K562 (cell line): Measurements from ENCODE around the gene C2CD2. TPM values are rescaled to one million over a fixed set of nuclear protein-coding genes. Genes with fewer than 3 reads are reported as not detected.

ENCODE experiments used
- ATAC-seq: fragments of 200-7000 bp; cut with Tn5 transposase; 3 replicates; pipeline ENCODE4 v1.9.1; 2020; ENCODE audit warnings: moderate library complexity
- BruUV-seq: library from RNA; stranded (reverse); fragments of 400-500 nt; replicated peaks from 2 replicates; lab custom pipeline; 2021; lab: Mats Ljungman, UMichigan
- CTCF ChIA-PET: fragments of 300-600 bp; formaldehyde crosslinking; extraction: SDS; loops from one replicate; lab custom pipeline; 2021; ENCODE audit warnings: low intra/inter-chr PET ratio; lab: Yijun Ruan, JAX
- POLR2A ChIA-PET: fragments of 300-600, 350-650 bp; sonication (Branson Sonifier 250); formaldehyde crosslinking; extraction: SDS; loops from one replicate; lab custom pipeline; 2021; ENCODE audit warnings: antibody characterized with exemption, inconsistent platforms; lab: Yijun Ruan, JAX
- DNase-seq, 4 experiments: peaks; one replicate each; pipeline versions ENCODE4 v3.0.0 to v3.0.0-alpha.2; 2011 to 2018; ENCODE audit warnings: low spot score in 3 of 4, mixed read lengths in 3 of 4; ENCODE audit errors: extremely low read depth in 1 of 4
- FAIRE-seq: peaks from 2 replicates; lab custom pipeline; 2011; peaks lifted over from hg19 to GRCh38; lab: Jason Lieb, UNC
- H2AFZ ChIP-seq: 2 replicates; pipeline ENCODE4 v1.6.0; 2011; ENCODE audit warnings: low read depth, low read length, control low read depth, inconsistent platforms
- H3K27ac ChIP-seq: fragments of 200-600 bp; 3 replicates; pipeline ENCODE4 v1.8.0; 2011; ENCODE audit warnings: low read depth, mild to moderate bottlenecking, control low read depth, inconsistent platforms, low read length, moderate library complexity, mixed read lengths; ENCODE audit errors: extremely low read depth
- H3K27me3 ChIP-seq, 2 experiments: fragments of 300-600 bp in 1 of 2; 2 replicates in 1 of 2; 3 replicates in 1 of 2; pipeline versions ENCODE4 v1.6.0 to v1.8.0; 2011; ENCODE audit warnings: inconsistent platforms in 2 of 2, low read length in 2 of 2, mild to moderate bottlenecking in 1 of 2, mixed read lengths in 1 of 2, moderate library complexity in 1 of 2; ENCODE audit not compliant: control insufficient read depth in 2 of 2, insufficient read depth in 2 of 2
- H3K36me3 ChIP-seq: fragments of 300-600 bp; 3 replicates; pipeline ENCODE4 v1.8.0; 2011; ENCODE audit warnings: mild to moderate bottlenecking, low read length, inconsistent platforms; ENCODE audit not compliant: control insufficient read depth, insufficient read depth
- H3K4me1 ChIP-seq, 2 experiments: fragments of 200-600 bp in 1 of 2; replicated peaks in 1 of 2; 2 replicates in 1 of 2; 3 replicates in 1 of 2; pipeline versions ENCODE4 v1.5.1 to v1.8.0; 2011; ENCODE audit warnings: inconsistent platforms in 2 of 2, low read length in 2 of 2, mild to moderate bottlenecking in 1 of 2, mixed read lengths in 1 of 2, moderate library complexity in 1 of 2; ENCODE audit not compliant: control insufficient read depth in 2 of 2, insufficient read depth in 2 of 2
- H3K4me2 ChIP-seq: 2 replicates; pipeline ENCODE4 v1.6.1; 2011; ENCODE audit warnings: low read length, control low read depth, inconsistent platforms, mixed read lengths; ENCODE audit not compliant: insufficient read depth
- H3K4me3 ChIP-seq: fragments of 200-600 bp; sonication (generic), shearing (Covaris generic); 2 replicates; pipeline ENCODE4 v1.5.1; 2016; ENCODE audit warnings: control low read depth, inconsistent platforms
- H3K79me2 ChIP-seq: fragments of 200-600 bp; 3 replicates; pipeline ENCODE4 v1.8.0; 2011; ENCODE audit warnings: low read length, inconsistent platforms; ENCODE audit not compliant: control insufficient read depth, insufficient read depth
- H3K9ac ChIP-seq, 2 experiments: 2 replicates each; pipeline versions ENCODE4 v1.6.0 to v1.6.1; 2011; ENCODE audit warnings: low read depth in 2 of 2, low read length in 2 of 2, control low read depth in 1 of 2, inconsistent platforms in 1 of 2, mild to moderate bottlenecking in 1 of 2, mixed read lengths in 1 of 2; ENCODE audit not compliant: insufficient read depth in 1 of 2
- H3K9me1 ChIP-seq: one replicate; pipeline ENCODE4 v1.6.0; 2011; ENCODE audit warnings: inconsistent platforms, mild to moderate bottlenecking, low read length, moderate library complexity; ENCODE audit not compliant: control insufficient read depth, insufficient read depth
- H3K9me3 ChIP-seq: replicated peaks from 2 replicates; pipeline ENCODE4 v1.5.1; 2011; ENCODE audit warnings: low read depth, low read length, inconsistent platforms; ENCODE audit not compliant: control insufficient read depth, insufficient read depth
- H4K20me1 ChIP-seq: replicated peaks from 2 replicates; pipeline ENCODE4 v1.6.1; 2011; ENCODE audit warnings: low read length, inconsistent platforms, mixed read lengths; ENCODE audit not compliant: control insufficient read depth, insufficient read depth
- CBX3 ChIP-seq, 2 experiments: IDR thresholded peaks; 1 replicate in 1 of 2; 2 replicates in 1 of 2; pipeline ENCODE4 v1.6.1; 2012; ENCODE audit warnings: inconsistent platforms in 2 of 2, low read length in 2 of 2, borderline replicate concordance in 1 of 2, control low read depth in 1 of 2
- CEBPB ChIP-seq: fragments of 450-650 bp; IDR thresholded peaks from 2 replicates; pipeline ENCODE4 v1.6.1; 2016; ENCODE audit warnings: missing genetic modification characterization, missing compliant biosample characterization
- FOXM1 ChIP-seq, 2 experiments: fragments of 450-650 bp in 1 of 2; sonication (generic) in 1 of 2; formaldehyde crosslinking in 1 of 2; IDR thresholded peaks; 2 replicates each; pipeline versions ENCODE4 v1.6.1 to v1.9.0; 2017 to 2022; ENCODE audit warnings: low read depth in 2 of 2, mild to moderate bottlenecking in 2 of 2, missing genetic modification reagents in 1 of 2, moderate library complexity in 1 of 2
- PATZ1 ChIP-seq: fragments of 250-450 bp; sonication (Bioruptor Pico); IDR thresholded peaks from 2 replicates; pipeline ENCODE4 v1.5.0; 2020; ENCODE audit warnings: mild to moderate bottlenecking, borderline replicate concordance
- PHB2 ChIP-seq: fragments of 450-650 bp; IDR thresholded peaks from 2 replicates; pipeline ENCODE4 v1.6.1; 2017; ENCODE audit warnings: low read depth
- SIX5 ChIP-seq, 2 experiments: IDR thresholded peaks; 2 replicates each; pipeline ENCODE4 v1.6.1; 2011; ENCODE audit warnings: low read length in 2 of 2, borderline replicate concordance in 1 of 2, low read depth in 1 of 2, mild to moderate bottlenecking in 1 of 2, moderate library complexity in 1 of 2; ENCODE audit not compliant: insufficient read depth in 1 of 2
- TAF7 ChIP-seq: fragments of 450-650 bp; IDR thresholded peaks from 2 replicates; pipeline ENCODE4 v1.6.1; 2016; ENCODE audit warnings: missing genetic modification characterization, missing compliant biosample characterization
- TBP ChIP-seq: optimal IDR thresholded peaks from 2 replicates; pipeline ENCODE3; 2011; ENCODE audit warnings: low read depth, low read length, improper control_type of control experiment
- TRIM28 ChIP-seq: fragments of 450-650 bp; IDR thresholded peaks from 2 replicates; pipeline ENCODE4 v1.6.1; 2017
- U2AF1 ChIP-seq: fragments of 200-400 bp; formaldehyde crosslinking; optimal IDR thresholded peaks from 2 replicates; pipeline ENCODE3; 2017; ENCODE audit warnings: mild to moderate bottlenecking, low read depth, low read length, moderate library complexity
- ZNF134 ChIP-seq: fragments of 250-450 bp; sonication (Bioruptor Pico); conservative IDR thresholded peaks from 2 replicates; pipeline ENCODE4 v1.4.0; 2020
- ZNF274 ChIP-seq: IDR thresholded peaks from 2 replicates; pipeline ENCODE4 v1.6.1; 2011; ENCODE audit warnings: low read depth, mild to moderate bottlenecking, low read length, moderate library complexity, borderline replicate concordance
- WGBS: fragments of 100-300 bp; shearing (Covaris generic); methylation state at CpG from one replicate; pipeline ENCODE4 v1.1.6; 2016; ENCODE audit warnings: low coverage, mixed read lengths; ENCODE audit not compliant: insufficient coverage; ENCODE audit errors: missing lambda C conversion rate; 5-methylcytosine and 5-hydroxymethylcytosine counted together
- in situ Hi-C: fragments of 300-500 bp; cut with MboI; formaldehyde crosslinking; loops from 4 replicates; pipeline ENCODE4 v1.15.0; 2018; ENCODE audit warnings: inconsistent platforms, mixed read lengths
- intact Hi-C: fragments of 100-400 bp; cut with micrococcal nuclease; formaldehyde crosslinking; loops from 2 replicates; pipeline ENCODE4 v1.14.2; 2022
- polyA plus RNA-seq, 8 experiments: library from polyadenylated mRNA; depleted of rRNA in 4 of 8; stranded (reverse) in 5 of 8; unstranded in 3 of 8; fragments of >200 nt; fragmentation: Nextera tagmentation in 2 of 8; fragmentation: Illumina TruSeq in 1 of 8; extraction: Ambion mirVana in 2 of 8; extraction: Trizol in 1 of 8; gene quantifications; 2 replicates each; pipeline versions ENCODE4 v1.2.1 to v1.2.3, GENCODE V29; 2011 to 2014; ENCODE audit warnings: inconsistent platforms in 1 of 8, missing spikeins in 1 of 8
- total RNA-seq, 7 experiments: library from RNA; depleted of rRNA in 6 of 7; stranded (reverse); fragments of >200 nt in 6 of 7; fragmentation: Illumina TruSeq in 2 of 7; extraction: Trizol in 2 of 7; gene quantifications; 2 replicates each; pipeline versions ENCODE4 v1.2.1 to v1.2.3, GENCODE V29; 2011 to 2021; ENCODE audit warnings: low replicate concordance in 1 of 7

C2CD2 gene
- total and polyA plus RNA-seq, 9 of the 15 experiments (the other 6 are each of a cell fraction or from before 2014, with no cell fraction given): 1.3 to 21.6 (median 12.1) TPM

GRCh38 chr21:41913230-41913629, 40.6 kb downstream of the C2CD2 start (continued):
- TF ChIP-seq PATZ1 (CRISPR knock-in tag) (no peak), U2AF1 (no peak), TAF7 (tag) (no peak), ZNF274 (no peak), TRIM28 (no peak), ZNF134 (CRISPR knock-in tag) (no peak), CBX3 (IDR thresholded peaks at IDR 0.05; ENCODE audit: borderline replicate concordance in 1 of 2, low read length in 2 of 2) (no peak)

GRCh38 chr21:41908829-41909228, 45.0 kb downstream of the C2CD2 start:
- DNase-seq: no peak
- Histone ChIP-seq H3K4me2 (no peak overlapping the region), H3K4me1 (peaks cover 2 to 7% of the 10 kb centered on the region in 2 experiments; a peak in 4 of 5 replicates), H3K27me3 (no peaks in the 10 kb centered on the region), H3K9me3 (no peaks in the 10 kb centered on the region), H3K27ac (no peak overlapping the region), H2AFZ (no peak overlapping the region), H4K20me1 (no peaks in the 10 kb centered on the region), H3K36me3 (peaks cover 48% of the 10 kb centered on the region; the same call in 2 of the 3 replicates), H3K79me2 (no peaks in the 10 kb centered on the region), H3K9me1 (no peaks in the 10 kb centered on the region), H3K4me3 (no peak overlapping the region), H3K9ac (no peak overlapping the region)
- in situ Hi-C loops: no loop called here
- CTCF ChIA-PET: interaction anchor here (0.6 kb wide), 1 partner anchor 8 kb away, joined by 3 read pairs; no protein-coding TSS in a partner anchor
- no TSS peak for BruUV-seq
- no peak for ATAC-seq
- 45% methylated on average over 3 of the region's 3 CpGs for WGBS
- no peak for TF ChIP-seq PHB2
- no peak for TF ChIP-seq SIX5 (IDR thresholded peaks at IDR 0.05; ENCODE audit: borderline replicate concordance in 1 of 2, insufficient read depth in 1 of 2, low read depth in 1 of 2, low read length in 2 of 2)
- TF ChIP-seq CEBPB (tag): 0 out of 2 replicates have a peak, but pooled peaks have one; percentile 21
- TF ChIP-seq TBP: no peak
- TF ChIP-seq FOXM1 (IDR thresholded peaks at IDR 0.05; ENCODE audit: low read depth): no peak
- TF ChIP-seq FOXM1 (CRISPR knock-in tag; IDR thresholded peaks at IDR 0.05; ENCODE audit: low read depth): no peak
- TF ChIP-seq, all 486 proteins: peak for 1
- POLR2A ChIA-PET: no interaction called here
- intact Hi-C loops: no loop called here
- no peak for FAIRE-seq
